ENCODE results near the gene KRTAP13-2. TPM values are rescaled to one million over a fixed set of nuclear protein-coding genes. Genes with fewer than 3 reads are reported as not detected.

Gene KRTAP13-2
- total and polyA plus RNA-seq, 9 donors: not detected

- no peak for TF ChIP-seq POLR2A (IDR thresholded peaks at IDR 0.05)
- TF ChIP-seq, protein P1, sequence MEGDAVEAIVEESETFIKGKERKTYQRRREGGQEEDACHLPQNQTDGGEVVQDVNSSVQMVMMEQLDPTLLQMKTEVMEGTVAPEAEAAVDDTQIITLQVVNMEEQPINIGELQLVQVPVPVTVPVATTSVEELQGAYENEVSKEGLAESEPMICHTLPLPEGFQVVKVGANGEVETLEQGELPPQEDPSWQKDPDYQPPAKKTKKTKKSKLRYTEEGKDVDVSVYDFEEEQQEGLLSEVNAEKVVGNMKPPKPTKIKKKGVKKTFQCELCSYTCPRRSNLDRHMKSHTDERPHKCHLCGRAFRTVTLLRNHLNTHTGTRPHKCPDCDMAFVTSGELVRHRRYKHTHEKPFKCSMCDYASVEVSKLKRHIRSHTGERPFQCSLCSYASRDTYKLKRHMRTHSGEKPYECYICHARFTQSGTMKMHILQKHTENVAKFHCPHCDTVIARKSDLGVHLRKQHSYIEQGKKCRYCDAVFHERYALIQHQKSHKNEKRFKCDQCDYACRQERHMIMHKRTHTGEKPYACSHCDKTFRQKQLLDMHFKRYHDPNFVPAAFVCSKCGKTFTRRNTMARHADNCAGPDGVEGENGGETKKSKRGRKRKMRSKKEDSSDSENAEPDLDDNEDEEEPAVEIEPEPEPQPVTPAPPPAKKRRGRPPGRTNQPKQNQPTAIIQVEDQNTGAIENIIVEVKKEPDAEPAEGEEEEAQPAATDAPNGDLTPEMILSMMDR (IDR thresholded peaks at IDR 0.05): no peak
- no peak for TF ChIP-seq EP300 (IDR thresholded peaks at IDR 0.05)
- Histone ChIP-seq H3K4me1 (ENCODE audit: insufficient read depth) (no peaks in the 10 kb centered on the region), H3K9me3 (no peaks in the 10 kb centered on the region), H3K36me3 (no peaks in the 10 kb centered on the region), H3K4me3 (no peak overlapping the region), H3K27ac (no peak overlapping the region), H3K27me3 (no peaks in the 10 kb centered on the region)
- intact Hi-C loops (cut with DNase I): no loop called here
- 87 to 91% (median 89%) methylated on average over 1 of the region's 1 CpG for WGBS, 3 donors
- no peak for DNase-seq
Measured at GRCh38 chr21:30351534-30351933, 20.5 kb downstream of the KRTAP13-2 start.

DNA sequence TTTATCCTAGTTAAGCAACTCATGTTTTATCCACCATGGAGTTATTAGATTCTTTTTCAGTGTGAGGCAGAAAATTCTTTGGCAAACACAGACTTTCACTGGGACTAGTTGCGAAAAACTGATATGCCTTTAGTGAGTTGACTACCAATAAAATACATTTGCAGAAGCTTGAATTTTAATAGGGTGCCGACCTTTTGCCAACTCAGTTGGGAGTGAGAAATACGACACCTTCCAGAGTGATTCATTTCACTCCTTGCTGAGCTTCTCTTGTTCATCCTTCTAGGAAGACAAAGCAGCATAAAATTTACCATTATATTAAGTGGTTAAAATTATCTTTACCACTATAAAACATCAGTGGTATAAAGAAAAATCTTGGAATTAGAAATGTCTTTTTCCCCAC is 22.5 kb downstream of the KRTAP13-2 start:
- no peak overlapping the region for H3K27ac ChIP-seq
- H3K4me3 ChIP-seq: no peak overlapping the region
- intact Hi-C loops (cut with DNase I): no loop called here
- 13 to 19% (median 13%) methylated on average over 3 of the region's 3 CpGs for WGBS, 3 donors
- H3K4me1 ChIP-seq (ENCODE audit: insufficient read depth): no peaks in the 10 kb centered on the region
- H3K36me3 ChIP-seq: no peaks in the 10 kb centered on the region
- TF ChIP-seq EP300 (IDR thresholded peaks at IDR 0.05): no peak
- TF ChIP-seq, protein P1 (IDR thresholded peaks at IDR 0.05): no peak
- no peak for TF ChIP-seq POLR2A (IDR thresholded peaks at IDR 0.05)
- H3K9me3 ChIP-seq: no peaks in the 10 kb centered on the region
- H3K27me3 ChIP-seq: no peaks in the 10 kb centered on the region
- no peak for DNase-seq

GRCh38 chr21:30348506-30348905 is 23.6 kb downstream of the KRTAP13-2 start, which contains the start of gene KRTAP23-1:
Gene KRTAP23-1 (minus strand): TSS chr21:30348606. CDS start chr21:30348606, 0 bp downstream.
- no peak within 1 kb of the TSS for H3K27ac ChIP-seq
- TF ChIP-seq EP300 (IDR thresholded peaks at IDR 0.05) (no peak), POLR2A (IDR thresholded peaks at IDR 0.05) (no peak)
- TF ChIP-seq, protein P1 (IDR thresholded peaks at IDR 0.05): no peak
- H3K4me3 ChIP-seq: no peak within 1 kb of the TSS
- 89 to 93% (median 90%) methylated on average over 4 of the region's 4 CpGs for whole genome bisulfite sequencing, 3 donors
- H3K9me3 ChIP-seq: no peaks in the 10 kb centered on the region
- no peaks in the 10 kb centered on the region for H3K36me3 ChIP-seq
- intact Hi-C loops (cut with DNase I): no loop called here
- no peaks in the 10 kb centered on the region for H3K27me3 ChIP-seq
- no peak for DNase-seq
- H3K4me1 ChIP-seq (ENCODE audit: insufficient read depth): no peaks in the 10 kb centered on the region

- Histone ChIP-seq H3K36me3 (no peaks in the 10 kb centered on the region), H3K27ac (no peak overlapping the region), H3K27me3 (no peaks in the 10 kb centered on the region), H3K4me3 (no peak overlapping the region), H3K4me1 (ENCODE audit: insufficient read depth) (no peaks in the 10 kb centered on the region), H3K9me3 (no peaks in the 10 kb centered on the region)
- intact Hi-C loops (cut with DNase I): no loop called here
- no peak for DNase-seq
- TF ChIP-seq, protein P1 (IDR thresholded peaks at IDR 0.05): no peak
- TF ChIP-seq POLR2A (IDR thresholded peaks at IDR 0.05) (no peak), EP300 (IDR thresholded peaks at IDR 0.05) (no peak)
- WGBS, 3 donors: 60 to 82% (median 70%) methylated on average over 2 of the region's 2 CpGs
Measured at GRCh38 chr21:30345014-30345413, 27.1 kb downstream of the KRTAP13-2 start.
